ENCODE results near the gene NWD2. TPM values are rescaled to one million over a fixed set of nuclear protein-coding genes. Genes with fewer than 3 reads are reported as not detected.

The NWD2 gene
- total RNA-seq, 1 donor: not detected

- no peak for DNase-seq (ENCODE audit: low read depth)
- no peak for TF ChIP-seq CTCF (IDR thresholded peaks at IDR 0.05; ENCODE audit: insufficient read depth, low read depth, low read length)
These were observed 35.5 kb downstream of the NWD2 start for GRCh38 chr4:37279894-37280592.

GRCh38 chr4:37299468-37299867 lies 54.9 kb downstream of the NWD2 start:
- no peak for TF ChIP-seq CTCF (IDR thresholded peaks at IDR 0.05; ENCODE audit: insufficient read depth, low read depth, low read length)
- DNase-seq (ENCODE audit: low read depth): no peak
- no peak overlapping the region for H3K4me3 ChIP-seq (ENCODE audit: low read depth, low read length)

More at GRCh38 chr4:37279894-37280592, 35.5 kb downstream of the NWD2 start:
- H3K4me3 ChIP-seq (ENCODE audit: low read depth, low read length): no peak overlapping the region

GRCh38 chr4:37304612-37305011 lies 60.1 kb downstream of the NWD2 start:
- no peak overlapping the region for H3K4me3 ChIP-seq (ENCODE audit: low read depth, low read length)
- no peak for TF ChIP-seq CTCF (IDR thresholded peaks at IDR 0.05; ENCODE audit: insufficient read depth, low read depth, low read length)
- DNase-seq (ENCODE audit: low read depth): no peak

- TF ChIP-seq CTCF (IDR thresholded peaks at IDR 0.05; ENCODE audit: insufficient read depth, low read depth, low read length): no peak
- DNase-seq (ENCODE audit: low read depth): no peak
These were observed 61.4 kb downstream of the NWD2 start for GRCh38 chr4:37305984-37306383.

GRCh38 chr4:37317104-37317643 lies 72.6 kb downstream of the NWD2 start:
- no peak for DNase-seq (ENCODE audit: low read depth)
- H3K4me3 ChIP-seq (ENCODE audit: low read depth, low read length): no peak overlapping the region
- TF ChIP-seq CTCF (IDR thresholded peaks at IDR 0.05; ENCODE audit: insufficient read depth, low read depth, low read length): no peak

More at GRCh38 chr4:37305984-37306383, 61.4 kb downstream of the NWD2 start:
- H3K4me3 ChIP-seq (ENCODE audit: low read depth, low read length): no peak overlapping the region

- no peak overlapping the region for H3K4me3 ChIP-seq (ENCODE audit: low read depth, low read length)
- no peak for DNase-seq (ENCODE audit: low read depth)
- no peak for TF ChIP-seq CTCF (IDR thresholded peaks at IDR 0.05; ENCODE audit: insufficient read depth, low read depth, low read length)
These were observed 76.1 kb downstream of the NWD2 start for GRCh38 chr4:37320513-37321235.

Measured in fibroblast of villous mesenchyme (primary cell).